ENCODE measurements around the gene COL23A1.
"Not testable (repeated sequence)": the region's sequence is repeated elsewhere in the genome, so short reads cannot be mapped to it uniquely, and the experiment has no call there.

The COL23A1 gene

GRCh38 chr5:178327931-178328711 lies 262.1 kb downstream of the COL23A1 start:
- in situ Hi-C loops (cut with MboI; ENCODE audit: low pct_unique_long_range_greater_than_20kb, low sequenced_read_pairs): no loop called here
- DNase-seq: peak; percentile 62

- in situ Hi-C loops (cut with MboI; ENCODE audit: low pct_unique_long_range_greater_than_20kb, low sequenced_read_pairs): no loop called here
- DNase-seq: no peak
Measured at GRCh38 chr5:178327446-178327845, 262.7 kb downstream of the COL23A1 start.

- in situ Hi-C loops (cut with MboI; ENCODE audit: low pct_unique_long_range_greater_than_20kb, low sequenced_read_pairs): no loop called here
- no peak for DNase-seq
Measured at GRCh38 chr5:178326374-178326715, 263.8 kb downstream of the COL23A1 start.

- DNase-seq: no peak
- in situ Hi-C loops (cut with MboI; ENCODE audit: low pct_unique_long_range_greater_than_20kb, low sequenced_read_pairs): no loop called here
Measured at GRCh38 chr5:178325679-178326373, 264.4 kb downstream of the COL23A1 start.

GRCh38 chr5:178325311-178325678 lies 264.9 kb downstream of the COL23A1 start:
- in situ Hi-C loops (cut with MboI; ENCODE audit: low pct_unique_long_range_greater_than_20kb, low sequenced_read_pairs): no loop called here
- DNase-seq: no peak

- in situ Hi-C loops (cut with MboI; ENCODE audit: low pct_unique_long_range_greater_than_20kb, low sequenced_read_pairs): no loop called here
- no peak for DNase-seq
Measured at GRCh38 chr5:178324481-178325310, 265.5 kb downstream of the COL23A1 start.

GRCh38 chr5:178323961-178324360 lies 266.2 kb downstream of the COL23A1 start:
- in situ Hi-C loops (cut with MboI; ENCODE audit: low pct_unique_long_range_greater_than_20kb, low sequenced_read_pairs): no loop called here
- DNase-seq: no peak

GRCh38 chr5:178323541-178323865 lies 266.7 kb downstream of the COL23A1 start:
- in situ Hi-C loops (cut with MboI; ENCODE audit: low pct_unique_long_range_greater_than_20kb, low sequenced_read_pairs): no loop called here

GRCh38 chr5:178322736-178323540 lies 267.3 kb downstream of the COL23A1 start:
- DNase-seq: no peak
- in situ Hi-C loops (cut with MboI; ENCODE audit: low pct_unique_long_range_greater_than_20kb, low sequenced_read_pairs): no loop called here

More at GRCh38 chr5:178323541-178323865, 266.7 kb downstream of the COL23A1 start:
- no peak for DNase-seq

- DNase-seq: no peak
- in situ Hi-C loops (cut with MboI; ENCODE audit: low pct_unique_long_range_greater_than_20kb, low sequenced_read_pairs): no loop called here
Measured at GRCh38 chr5:178320281-178320855, 269.8 kb downstream of the COL23A1 start.

- in situ Hi-C loops (cut with MboI; ENCODE audit: low pct_unique_long_range_greater_than_20kb, low sequenced_read_pairs): no loop called here
- DNase-seq: no peak
Measured at GRCh38 chr5:178319541-178320041, 270.6 kb downstream of the COL23A1 start.

- DNase-seq: no peak
- in situ Hi-C loops (cut with MboI; ENCODE audit: low pct_unique_long_range_greater_than_20kb, low sequenced_read_pairs): no loop called here
Measured at GRCh38 chr5:178318893-178319292, 271.3 kb downstream of the COL23A1 start.

GRCh38 chr5:178318382-178318781 lies 271.8 kb downstream of the COL23A1 start:
- DNase-seq: no peak
- in situ Hi-C loops (cut with MboI; ENCODE audit: low pct_unique_long_range_greater_than_20kb, low sequenced_read_pairs): no loop called here

- DNase-seq; in situ Hi-C loops (cut with MboI; ENCODE audit: low pct_unique_long_range_greater_than_20kb, low sequenced_read_pairs): not testable (repeated sequence)
Measured at GRCh38 chr5:178317727-178318126, 272.5 kb downstream of the COL23A1 start.

GRCh38 chr5:178314961-178315820 lies 275.0 kb downstream of the COL23A1 start:
- in situ Hi-C loops (cut with MboI; ENCODE audit: low pct_unique_long_range_greater_than_20kb, low sequenced_read_pairs): no loop called here
- DNase-seq: no peak

GRCh38 chr5:178314061-178314660 lies 276.0 kb downstream of the COL23A1 start:
- DNase-seq: no peak

GRCh38 chr5:178313316-178313715 lies 276.9 kb downstream of the COL23A1 start:
- in situ Hi-C loops (cut with MboI; ENCODE audit: low pct_unique_long_range_greater_than_20kb, low sequenced_read_pairs): no loop called here
- no peak for DNase-seq

More at GRCh38 chr5:178314061-178314660, 276.0 kb downstream of the COL23A1 start:
- in situ Hi-C loops (cut with MboI; ENCODE audit: low pct_unique_long_range_greater_than_20kb, low sequenced_read_pairs): no loop called here

All from KBM-7 (cell line).